AG09319 (cell line): Measurements from ENCODE around the gene ZNF862.

Experiments
- DNase-seq: peaks from one replicate; pipeline ENCODE4 v3.0.0-alpha.2; 2010; ENCODE audit warnings: low read depth; ENCODE audit errors: extremely low read depth
- TF ChIP-seq, protein P1 (sequence below): IDR thresholded peaks from 2 replicates; pipeline ENCODE4 v1.5.1; 2011; ENCODE audit warnings: low read depth, mild to moderate bottlenecking, inconsistent platforms, low read length, moderate library complexity

The ZNF862 gene

DNA sequence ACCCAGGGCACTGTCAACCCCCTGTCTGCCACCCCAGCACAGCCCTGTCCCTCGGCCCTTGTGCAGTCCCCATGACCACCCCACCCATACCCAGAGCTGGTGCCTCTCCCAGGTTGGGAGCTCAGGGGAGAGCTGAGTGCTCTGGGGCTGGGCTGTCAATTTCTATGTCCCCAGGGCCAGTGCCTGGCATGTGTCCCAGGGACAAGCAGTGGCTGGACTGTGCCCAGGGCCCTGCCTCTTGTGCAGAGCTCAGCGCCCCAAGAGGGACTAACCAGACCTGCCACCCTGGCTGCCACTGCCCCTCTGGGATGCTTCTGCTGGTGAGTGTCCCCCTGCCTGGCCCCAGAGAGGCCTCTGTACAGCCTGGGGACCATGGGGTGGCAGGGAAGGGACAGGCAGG is 29.0 kb upstream of the ZNF862 start:
- no peak for DNase-seq
- TF ChIP-seq, protein P1, sequence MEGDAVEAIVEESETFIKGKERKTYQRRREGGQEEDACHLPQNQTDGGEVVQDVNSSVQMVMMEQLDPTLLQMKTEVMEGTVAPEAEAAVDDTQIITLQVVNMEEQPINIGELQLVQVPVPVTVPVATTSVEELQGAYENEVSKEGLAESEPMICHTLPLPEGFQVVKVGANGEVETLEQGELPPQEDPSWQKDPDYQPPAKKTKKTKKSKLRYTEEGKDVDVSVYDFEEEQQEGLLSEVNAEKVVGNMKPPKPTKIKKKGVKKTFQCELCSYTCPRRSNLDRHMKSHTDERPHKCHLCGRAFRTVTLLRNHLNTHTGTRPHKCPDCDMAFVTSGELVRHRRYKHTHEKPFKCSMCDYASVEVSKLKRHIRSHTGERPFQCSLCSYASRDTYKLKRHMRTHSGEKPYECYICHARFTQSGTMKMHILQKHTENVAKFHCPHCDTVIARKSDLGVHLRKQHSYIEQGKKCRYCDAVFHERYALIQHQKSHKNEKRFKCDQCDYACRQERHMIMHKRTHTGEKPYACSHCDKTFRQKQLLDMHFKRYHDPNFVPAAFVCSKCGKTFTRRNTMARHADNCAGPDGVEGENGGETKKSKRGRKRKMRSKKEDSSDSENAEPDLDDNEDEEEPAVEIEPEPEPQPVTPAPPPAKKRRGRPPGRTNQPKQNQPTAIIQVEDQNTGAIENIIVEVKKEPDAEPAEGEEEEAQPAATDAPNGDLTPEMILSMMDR, result no peak

DNA sequence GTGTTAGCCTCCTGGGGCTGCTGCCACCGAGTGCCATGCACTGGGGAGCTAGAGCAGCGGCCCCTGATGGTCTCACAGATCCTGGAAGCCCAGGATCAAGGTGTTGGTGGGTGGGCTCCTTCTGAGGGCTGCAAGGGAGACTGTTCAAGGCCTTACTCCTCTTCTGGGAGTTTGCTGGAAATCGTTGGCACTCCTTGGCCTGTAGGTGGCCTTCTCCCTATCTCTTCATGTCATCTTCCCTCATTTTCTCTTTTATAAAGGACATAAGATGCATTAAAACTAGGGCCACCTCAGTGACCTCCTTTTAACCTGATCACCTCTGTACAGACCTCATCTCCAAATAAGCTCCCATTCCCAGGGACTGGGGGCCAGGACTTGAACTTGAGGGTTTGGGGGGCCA is 27.0 kb upstream of the ZNF862 start:
- TF ChIP-seq, protein P1, result peak; percentile 9; the same call in 1 of the 2 replicates
- DNase-seq, result no peak

DNA sequence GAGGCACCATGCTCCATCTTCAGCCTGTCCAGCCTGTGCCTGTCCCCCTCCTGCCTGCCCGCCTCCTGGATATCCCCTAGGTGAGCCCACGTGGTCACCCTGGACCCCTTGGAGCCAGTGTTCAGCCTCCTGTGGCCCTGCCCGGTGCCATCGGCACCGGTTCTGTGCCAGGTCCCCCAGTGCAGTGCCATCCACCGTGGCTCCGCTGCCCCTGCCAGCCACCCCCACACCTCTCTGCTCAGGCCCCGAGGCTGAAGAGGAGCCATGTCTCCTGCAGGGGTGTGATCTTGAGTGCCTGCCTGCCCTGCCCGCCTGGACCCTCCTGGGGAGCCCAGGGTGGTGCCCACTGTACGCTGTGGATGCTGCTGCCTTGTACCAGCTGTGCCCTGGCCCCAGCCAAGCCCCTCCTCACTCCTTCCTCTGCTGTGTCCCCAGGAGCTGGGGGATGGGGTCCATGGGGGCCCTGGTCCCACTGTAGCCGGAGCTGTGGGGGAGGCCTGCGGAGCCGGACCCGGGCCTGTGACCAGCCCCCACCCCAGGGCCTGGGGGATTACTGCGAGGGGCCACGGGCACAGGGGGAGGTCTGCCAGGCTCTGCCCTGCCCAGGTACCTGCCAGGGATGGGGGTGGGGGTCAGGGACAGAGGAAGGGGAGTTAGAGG is 26.2 kb upstream of the ZNF862 start:
- TF ChIP-seq, protein P1, result no peak
- DNase-seq, result no peak

DNA sequence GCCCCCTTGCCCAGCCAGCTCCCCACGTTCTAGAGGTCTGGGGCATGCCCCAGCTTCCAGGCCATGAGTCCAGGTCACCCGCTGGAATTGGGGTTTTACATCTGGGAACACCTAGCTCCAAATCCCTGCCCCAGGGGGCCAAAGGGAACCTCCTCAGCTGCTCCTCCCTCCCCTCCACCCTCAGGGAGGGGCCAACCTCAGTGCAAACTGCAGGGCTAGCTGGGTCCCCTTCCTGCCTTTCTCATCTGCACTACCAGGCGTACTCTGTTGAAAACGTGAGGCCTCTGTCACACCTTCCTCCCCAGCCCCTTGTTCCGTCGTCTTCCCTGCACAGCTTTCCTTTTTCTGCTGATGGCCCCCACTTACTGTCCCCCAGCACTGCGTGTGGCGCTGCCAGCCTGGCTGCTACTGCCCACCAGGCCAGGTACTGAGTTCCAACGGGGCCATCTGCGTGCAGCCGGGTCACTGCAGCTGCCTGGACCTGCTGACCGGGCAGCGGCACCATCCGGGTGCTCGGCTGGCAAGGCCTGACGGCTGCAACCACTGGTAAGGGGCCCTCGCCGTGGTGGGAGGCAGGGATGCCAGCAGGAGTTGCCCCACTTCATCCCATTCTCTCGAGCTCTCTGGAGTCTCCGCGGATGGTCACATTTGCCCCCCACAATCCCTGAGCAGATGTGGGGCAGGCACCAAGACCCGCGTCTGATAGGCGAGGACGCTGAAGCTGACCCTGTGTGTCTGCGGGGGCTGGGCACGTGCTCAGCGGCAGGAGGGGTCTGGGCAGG is 24.7 kb upstream of the ZNF862 start:
- DNase-seq, result no peak
- TF ChIP-seq, protein P1, result no peak

DNA sequence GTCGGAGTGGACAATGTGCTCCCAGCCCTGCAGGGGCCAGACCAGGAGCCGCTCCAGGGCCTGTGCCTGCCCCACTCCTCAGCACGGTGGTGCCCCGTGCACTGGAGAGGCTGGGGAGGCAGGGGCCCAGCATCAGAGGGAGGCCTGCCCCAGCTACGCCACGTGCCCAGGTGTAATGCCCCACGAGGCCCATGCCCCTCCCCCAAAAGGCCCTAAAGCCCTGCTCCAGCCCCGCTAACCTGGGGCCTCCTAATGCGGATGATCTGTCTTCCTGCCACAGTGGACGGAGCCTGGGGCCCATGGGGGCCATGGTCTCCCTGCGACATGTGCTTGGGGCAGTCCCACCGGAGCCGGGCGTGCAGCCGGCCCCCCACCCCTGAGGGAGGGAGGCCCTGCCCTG is 23.7 kb upstream of the ZNF862 start:
- TF ChIP-seq, protein P1, result no peak
- no peak for DNase-seq

DNA sequence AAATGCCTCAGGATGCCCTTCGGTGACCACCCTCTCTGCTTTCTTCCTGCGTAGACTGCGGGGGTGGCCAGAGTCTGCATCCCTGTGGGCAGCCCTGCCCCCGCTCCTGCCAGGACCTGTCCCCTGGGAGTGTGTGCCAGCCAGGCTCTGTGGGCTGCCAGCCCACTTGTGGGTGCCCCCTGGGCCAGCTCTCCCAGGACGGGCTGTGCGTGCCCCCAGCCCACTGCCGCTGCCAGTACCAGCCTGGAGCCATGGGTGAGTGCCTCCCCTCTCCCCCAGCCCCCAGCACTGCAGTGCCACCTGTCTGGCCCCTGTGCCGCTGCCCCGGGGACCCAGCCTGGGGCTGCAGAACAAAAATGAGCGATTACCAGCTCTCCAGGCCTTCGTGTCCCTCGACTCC is 23.1 kb upstream of the ZNF862 start:
- TF ChIP-seq, protein P1, result no peak
- no peak for DNase-seq

DNA sequence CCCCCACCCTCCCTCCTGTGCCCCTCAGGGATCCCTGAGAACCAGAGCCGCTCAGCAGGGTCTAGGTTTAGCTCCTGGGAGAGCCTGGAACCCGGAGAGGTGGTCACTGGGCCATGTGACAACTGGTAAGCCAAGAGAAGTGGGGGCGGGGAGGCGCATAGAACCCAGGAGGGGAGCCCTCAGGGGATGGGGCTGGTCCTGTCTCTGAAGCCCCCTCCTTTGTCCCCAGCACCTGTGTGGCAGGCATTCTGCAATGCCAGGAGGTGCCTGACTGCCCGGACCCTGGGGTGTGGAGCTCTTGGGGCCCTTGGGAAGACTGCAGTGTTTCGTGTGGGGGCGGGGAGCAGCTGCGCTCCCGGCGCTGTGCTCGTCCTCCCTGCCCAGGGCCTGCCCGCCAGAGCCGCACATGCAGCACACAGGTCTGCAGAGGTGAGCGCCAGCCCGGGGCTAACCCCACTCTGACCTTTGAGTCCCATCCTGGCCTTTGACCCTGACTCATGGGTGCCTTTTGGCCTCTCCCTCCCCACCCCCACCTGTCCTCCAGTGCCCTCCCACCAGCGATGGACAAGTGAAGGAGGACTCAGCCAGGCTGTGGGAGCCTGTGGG is 22.4 kb upstream of the ZNF862 start:
- TF ChIP-seq, protein P1, result no peak
- no peak for DNase-seq
